ENCODE results near the gene LGALS7B.
A peak's percentile ranks its signal among the peaks of the same experiment; 100 is the strongest.
"Not testable (repeated sequence)": the region's sequence is repeated elsewhere in the genome, so short reads cannot be mapped to it uniquely, and the experiment has no call there.

The LGALS7B gene

DNA sequence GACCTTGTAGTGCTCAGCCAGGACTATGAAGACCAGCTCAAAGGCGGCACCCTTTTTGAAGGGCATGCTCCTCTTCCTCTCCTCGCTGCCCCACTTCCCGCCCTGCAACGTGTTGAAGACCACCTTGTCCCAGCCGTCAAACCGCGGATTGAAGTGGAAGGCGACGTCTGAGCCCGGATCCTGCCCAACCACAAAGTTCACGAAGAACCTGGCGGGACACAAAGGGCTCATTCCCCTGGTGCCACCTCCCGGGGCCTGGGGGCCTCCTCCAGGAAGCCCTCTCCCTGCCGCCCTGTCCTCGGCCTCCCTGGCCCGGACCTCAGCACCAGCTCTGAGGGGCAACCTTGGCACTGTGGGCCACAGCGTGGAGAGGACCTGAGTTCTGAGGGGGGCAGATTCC is 19.7 kb downstream of the LGALS7B start:
- TF ChIP-seq, protein P1, sequence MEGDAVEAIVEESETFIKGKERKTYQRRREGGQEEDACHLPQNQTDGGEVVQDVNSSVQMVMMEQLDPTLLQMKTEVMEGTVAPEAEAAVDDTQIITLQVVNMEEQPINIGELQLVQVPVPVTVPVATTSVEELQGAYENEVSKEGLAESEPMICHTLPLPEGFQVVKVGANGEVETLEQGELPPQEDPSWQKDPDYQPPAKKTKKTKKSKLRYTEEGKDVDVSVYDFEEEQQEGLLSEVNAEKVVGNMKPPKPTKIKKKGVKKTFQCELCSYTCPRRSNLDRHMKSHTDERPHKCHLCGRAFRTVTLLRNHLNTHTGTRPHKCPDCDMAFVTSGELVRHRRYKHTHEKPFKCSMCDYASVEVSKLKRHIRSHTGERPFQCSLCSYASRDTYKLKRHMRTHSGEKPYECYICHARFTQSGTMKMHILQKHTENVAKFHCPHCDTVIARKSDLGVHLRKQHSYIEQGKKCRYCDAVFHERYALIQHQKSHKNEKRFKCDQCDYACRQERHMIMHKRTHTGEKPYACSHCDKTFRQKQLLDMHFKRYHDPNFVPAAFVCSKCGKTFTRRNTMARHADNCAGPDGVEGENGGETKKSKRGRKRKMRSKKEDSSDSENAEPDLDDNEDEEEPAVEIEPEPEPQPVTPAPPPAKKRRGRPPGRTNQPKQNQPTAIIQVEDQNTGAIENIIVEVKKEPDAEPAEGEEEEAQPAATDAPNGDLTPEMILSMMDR (conservative IDR thresholded peaks at IDR 0.05) = no peak
- no peak overlapping the region for H3K27ac ChIP-seq

DNA sequence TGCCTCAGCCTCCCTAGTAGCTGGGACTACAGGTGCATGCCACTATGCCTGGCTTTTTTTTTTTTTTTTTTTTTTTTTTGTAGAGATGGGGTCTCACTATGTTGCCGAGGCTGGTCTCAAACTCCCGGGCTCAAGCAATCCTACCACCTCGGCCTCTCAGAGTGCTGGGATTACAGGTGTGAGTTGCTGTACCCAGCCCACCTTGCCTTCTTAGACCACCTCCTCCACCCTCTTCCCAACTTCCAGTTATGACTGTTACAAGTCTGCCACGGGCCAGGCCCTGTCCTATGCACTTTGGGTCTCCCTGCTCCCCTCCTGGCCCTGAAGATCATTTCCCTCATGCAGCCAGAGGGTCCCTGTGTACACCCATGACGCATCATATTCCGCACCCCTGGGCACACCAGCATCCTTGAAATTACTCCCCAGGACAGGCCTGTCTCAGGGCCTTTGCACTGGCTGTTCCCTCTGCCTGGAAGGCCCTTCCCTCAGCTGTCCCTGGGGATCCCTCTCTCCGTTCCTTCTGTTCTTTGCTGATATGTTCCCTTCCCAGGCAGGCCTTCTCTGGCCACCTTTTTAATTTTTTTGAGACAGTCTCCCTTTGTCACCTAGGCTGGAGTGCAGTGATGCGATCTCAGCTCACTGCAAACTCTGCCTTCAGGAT is 20.7 kb downstream of the LGALS7B start:
- no peak overlapping the region for H3K27ac ChIP-seq
- TF ChIP-seq, protein P1 (conservative IDR thresholded peaks at IDR 0.05) = no peak

DNA sequence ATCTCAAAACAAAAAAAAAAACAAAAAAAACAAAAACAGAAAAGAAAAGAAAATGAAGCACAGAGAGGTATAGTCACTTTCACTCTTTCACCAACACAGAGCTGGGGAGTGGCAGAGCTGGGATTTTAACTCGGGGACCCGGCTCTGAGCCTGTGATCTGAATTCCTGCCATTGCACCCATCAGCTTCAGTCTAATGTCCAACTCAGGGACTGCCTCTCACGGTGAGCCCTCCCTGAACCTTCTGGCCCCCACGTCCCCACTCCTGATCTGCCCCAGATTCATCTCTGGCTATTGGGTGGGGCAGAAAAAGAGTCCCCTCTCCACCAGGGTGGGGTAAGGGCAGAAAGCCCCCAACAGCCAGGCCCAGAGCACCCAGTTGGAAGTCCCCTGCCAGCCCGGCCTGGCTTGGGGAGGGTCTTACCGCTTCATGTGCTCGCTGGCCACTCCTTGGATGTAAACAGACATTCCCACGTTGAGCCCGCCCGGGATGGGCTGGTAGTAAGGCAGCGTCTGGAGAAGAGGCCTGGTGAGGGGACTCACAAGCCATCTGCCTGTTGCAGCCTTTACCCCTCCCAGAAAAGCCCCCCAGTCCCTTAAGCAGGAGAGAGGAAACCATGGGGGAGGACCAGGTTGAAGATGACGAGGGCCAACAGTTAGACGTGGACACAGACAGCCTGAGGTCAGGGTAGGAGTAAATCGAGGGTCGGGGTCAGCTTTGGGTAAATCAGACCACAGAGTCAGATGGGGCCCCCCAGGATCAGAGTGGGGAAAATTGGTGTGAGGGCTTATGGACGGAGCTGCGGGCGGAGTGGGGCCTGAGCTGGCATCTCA is 23.2 kb downstream of the LGALS7B start:
- peak overlapping the region; percentile 40; the same call in 1 of the 2 replicates for H3K27ac ChIP-seq
- TF ChIP-seq, protein P1 (conservative IDR thresholded peaks at IDR 0.05) = no peak

DNA sequence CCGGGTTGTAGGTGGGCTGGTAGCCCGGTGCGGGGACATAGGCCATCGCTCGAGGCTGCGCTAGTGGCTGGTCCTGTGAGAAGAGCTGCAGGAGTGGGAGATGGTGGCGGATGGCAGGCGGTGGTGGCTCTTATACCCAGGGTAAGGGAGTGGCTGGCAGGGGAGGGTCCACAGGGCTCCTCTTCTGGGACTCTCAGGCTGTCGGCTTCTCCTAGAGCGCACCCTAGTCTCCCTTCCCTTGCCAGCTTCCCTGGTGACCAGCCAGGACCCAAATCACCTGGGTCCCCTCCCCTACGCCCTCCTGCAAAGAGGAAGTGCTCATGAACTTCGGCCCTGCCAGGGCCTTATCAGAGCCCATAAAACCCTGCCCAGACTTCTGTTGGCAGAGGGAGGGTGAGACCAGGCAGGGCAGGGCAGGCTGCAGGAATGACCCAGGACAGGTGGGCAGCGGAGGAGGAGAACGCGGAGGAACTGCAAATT is 23.9 kb downstream of the LGALS7B start, which contains the start of gene LGALS4:
TSS of gene LGALS4 (minus strand) at position 105 of the 480 bp plus-strand sequence. CDS start at position 46, 59 bp downstream.
- peak within 1 kb of the TSS; percentile 40; the same call in 1 of the 2 replicates for H3K27ac ChIP-seq
- TF ChIP-seq, protein P1 (conservative IDR thresholded peaks at IDR 0.05) = no peak

DNA sequence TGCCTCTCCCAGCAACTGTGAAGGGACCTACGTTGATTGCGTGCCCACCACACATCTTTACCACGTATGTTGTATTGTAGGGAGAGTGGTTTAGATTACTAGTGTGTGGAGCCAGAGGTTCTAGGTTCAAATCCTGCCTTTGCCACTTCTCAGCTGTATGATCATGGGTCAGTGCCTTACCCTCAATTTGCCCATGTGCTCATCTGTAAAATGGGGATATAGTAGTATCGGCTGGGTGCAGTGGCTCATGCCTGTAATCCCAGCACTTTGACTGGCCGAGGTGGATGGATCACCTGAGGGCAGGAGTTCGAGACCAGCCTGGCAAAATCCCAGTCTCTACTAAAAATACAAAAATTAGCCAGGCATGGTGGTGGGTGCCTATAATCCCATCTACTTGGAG is 24.3 kb downstream of the LGALS7B start:
- H3K27ac ChIP-seq = peak overlapping the region; percentile 40; the same call in 1 of the 2 replicates
- TF ChIP-seq, protein P1 (conservative IDR thresholded peaks at IDR 0.05) = no peak

DNA sequence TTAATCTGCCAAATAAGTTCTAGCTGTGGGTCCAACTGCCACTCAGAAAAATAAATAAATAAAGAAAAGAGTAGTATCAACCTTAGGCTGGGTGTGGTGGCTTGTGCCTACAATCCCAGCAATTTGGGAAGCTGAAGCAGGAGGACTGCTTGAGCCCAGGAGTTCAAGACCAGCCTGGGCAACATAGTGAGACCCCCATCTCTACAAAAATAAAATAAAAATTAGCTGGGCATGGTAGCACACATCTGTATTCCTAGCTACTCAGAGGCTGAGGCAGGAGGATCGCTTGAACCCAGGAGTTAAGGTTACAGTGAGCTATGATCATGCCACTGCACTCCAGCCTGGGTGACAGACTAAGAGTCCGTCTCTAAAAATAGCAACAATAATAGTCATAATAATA is 24.9 kb downstream of the LGALS7B start:
- H3K27ac ChIP-seq = not testable (repeated sequence)

DNA sequence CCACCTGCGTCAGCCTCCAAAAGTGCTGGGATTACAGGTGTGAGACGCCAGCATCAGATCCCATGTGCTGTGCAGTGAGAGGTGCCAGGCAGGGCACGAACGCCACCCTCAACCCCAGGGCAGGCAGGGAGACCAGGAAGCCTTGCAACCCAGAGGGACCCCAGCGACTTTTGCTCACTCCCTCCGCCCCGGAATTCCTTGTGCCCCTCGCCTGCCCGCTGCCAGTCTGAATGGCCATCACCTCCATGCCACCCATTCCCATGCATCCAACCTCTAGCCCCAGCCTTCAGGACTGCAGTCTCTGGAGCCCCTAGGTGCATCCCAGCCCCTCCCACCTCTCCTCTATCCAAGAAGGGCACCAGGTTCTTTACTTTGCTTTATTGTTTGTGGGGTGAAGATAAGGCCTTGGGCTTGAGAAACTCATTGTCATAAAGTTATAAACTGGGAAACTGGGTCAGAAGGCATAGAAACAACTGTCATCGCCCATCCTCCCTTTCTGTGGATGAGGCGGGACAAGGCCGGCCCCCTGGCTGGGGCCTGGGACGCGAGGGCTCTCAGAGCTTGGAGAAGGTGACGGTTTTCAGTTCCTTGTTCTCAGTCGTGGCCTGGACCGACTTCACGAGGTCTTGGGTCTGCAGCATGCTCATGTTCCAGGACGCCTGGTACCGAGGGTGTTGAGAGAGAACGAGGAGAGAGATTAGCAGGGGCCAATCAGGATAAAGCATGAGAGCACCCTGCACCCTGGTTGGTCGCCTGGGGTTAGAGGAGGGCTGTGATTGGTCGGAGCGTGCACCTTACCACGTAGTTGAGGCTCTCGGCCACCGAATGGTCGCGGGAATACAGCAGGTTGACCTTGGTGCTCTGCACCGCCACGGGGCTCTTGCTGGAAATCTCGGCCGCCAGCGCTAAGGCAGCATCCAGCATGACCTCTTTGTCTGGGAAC is 26.3 kb downstream of the LGALS7B start:
- TF ChIP-seq, protein P1 (conservative IDR thresholded peaks at IDR 0.05) = no peak
- H3K27ac ChIP-seq = no peak overlapping the region
